OCI-LY1 (cell line): Measurements from ENCODE around the gene LRRC1.

Experiments
- CTCF ChIP-seq: fragments of 200-600 bp; sonication (generic), shearing (Covaris generic); IDR thresholded peaks from 2 replicates; pipeline ENCODE4 v1.5.1; 2017; ENCODE audit warnings: mild to moderate bottlenecking, antibody characterized with exemption, low read length, moderate library complexity, mixed read lengths
- EZH2 ChIP-seq: fragments of 200-600 bp; sonication (generic), shearing (Covaris generic); IDR thresholded peaks from 2 replicates; pipeline ENCODE4 v1.8.0; 2017; ENCODE audit warnings: borderline replicate concordance, mixed run types, mild to moderate bottlenecking, antibody characterized with exemption, low read length, moderate library complexity, mixed read lengths

DNA sequence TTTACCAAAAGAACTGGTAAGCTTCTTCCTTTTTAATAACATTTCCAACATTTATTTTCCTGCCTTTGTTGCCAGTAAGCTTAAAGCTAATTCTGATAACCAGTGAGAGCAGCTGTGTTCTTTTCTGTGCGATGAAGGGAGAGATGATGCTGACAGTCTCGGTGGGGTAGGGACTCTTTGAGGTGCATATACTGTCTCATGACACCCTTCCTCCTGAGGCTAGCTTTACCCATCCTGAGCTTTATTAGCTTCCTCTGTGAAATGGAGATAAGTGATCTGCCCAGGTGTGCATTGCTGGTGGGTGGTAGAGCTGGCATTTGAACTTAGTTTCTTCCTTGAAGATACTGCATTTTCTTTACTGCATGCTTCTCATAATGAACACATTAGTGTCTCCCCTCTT is 92.5 kb downstream of the LRRC1 start:
- TF ChIP-seq CTCF (no peak), EZH2 (no peak)
